ENCODE measurements around the gene ADAMTSL5.

Gene ADAMTSL5

GRCh38 chr19:1558552-1558951, 45.7 kb upstream of the ADAMTSL5 start:
- peaks cover 5% of the 10 kb centered on the region for H4K20me1 ChIP-seq (ENCODE audit: insufficient read depth, low read length, poor library complexity, severe bottlenecking)
- H3K27me3 ChIP-seq (ENCODE audit: insufficient read depth, low read length, poor library complexity, severe bottlenecking) = no peaks in the 10 kb centered on the region
- no peak overlapping the region for H3K4me3 ChIP-seq (ENCODE audit: low read length, poor library complexity, severe bottlenecking)
- H3K9ac ChIP-seq (ENCODE audit: low read depth, low read length, poor library complexity, severe bottlenecking) = no peak overlapping the region
- no peaks in the 10 kb centered on the region for H3K36me3 ChIP-seq (ENCODE audit: insufficient read depth, low read length)
- peaks cover 8% of the 10 kb centered on the region; the same call in 1 of the 2 replicates for H3K79me2 ChIP-seq (ENCODE audit: insufficient read depth, low read length)
- no peaks in the 10 kb centered on the region for H3K9me2 ChIP-seq (replicated peaks; ENCODE audit: low read depth, low read length)
- H3K4me1 ChIP-seq (ENCODE audit: insufficient read depth, low read length, poor library complexity, severe bottlenecking) = no peaks in the 10 kb centered on the region
- no peaks in the 10 kb centered on the region for H3F3A ChIP-seq (ENCODE audit: low read depth)
- TF ChIP-seq EZH2phosphoT487 (IDR thresholded peaks at IDR 0.05; ENCODE audit: borderline replicate concordance) = no peak
- TF ChIP-seq, protein P1, sequence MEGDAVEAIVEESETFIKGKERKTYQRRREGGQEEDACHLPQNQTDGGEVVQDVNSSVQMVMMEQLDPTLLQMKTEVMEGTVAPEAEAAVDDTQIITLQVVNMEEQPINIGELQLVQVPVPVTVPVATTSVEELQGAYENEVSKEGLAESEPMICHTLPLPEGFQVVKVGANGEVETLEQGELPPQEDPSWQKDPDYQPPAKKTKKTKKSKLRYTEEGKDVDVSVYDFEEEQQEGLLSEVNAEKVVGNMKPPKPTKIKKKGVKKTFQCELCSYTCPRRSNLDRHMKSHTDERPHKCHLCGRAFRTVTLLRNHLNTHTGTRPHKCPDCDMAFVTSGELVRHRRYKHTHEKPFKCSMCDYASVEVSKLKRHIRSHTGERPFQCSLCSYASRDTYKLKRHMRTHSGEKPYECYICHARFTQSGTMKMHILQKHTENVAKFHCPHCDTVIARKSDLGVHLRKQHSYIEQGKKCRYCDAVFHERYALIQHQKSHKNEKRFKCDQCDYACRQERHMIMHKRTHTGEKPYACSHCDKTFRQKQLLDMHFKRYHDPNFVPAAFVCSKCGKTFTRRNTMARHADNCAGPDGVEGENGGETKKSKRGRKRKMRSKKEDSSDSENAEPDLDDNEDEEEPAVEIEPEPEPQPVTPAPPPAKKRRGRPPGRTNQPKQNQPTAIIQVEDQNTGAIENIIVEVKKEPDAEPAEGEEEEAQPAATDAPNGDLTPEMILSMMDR (conservative IDR thresholded peaks at IDR 0.05; ENCODE audit: low read length) = no peak
- no peaks in the 10 kb centered on the region for H3K9me3 ChIP-seq (ENCODE audit: insufficient read depth, low read depth, low read length)
- no peak overlapping the region for H2AFZ ChIP-seq (ENCODE audit: low read length)
- no peak overlapping the region for H3K4me2 ChIP-seq (ENCODE audit: low read depth, low read length, poor library complexity, severe bottlenecking)

- no peaks in the 10 kb centered on the region for H3K27me3 ChIP-seq (ENCODE audit: insufficient read depth, low read length, poor library complexity, severe bottlenecking)
- H3F3A ChIP-seq (ENCODE audit: low read depth) = no peaks in the 10 kb centered on the region
- no peak overlapping the region for H2AFZ ChIP-seq (ENCODE audit: low read length)
- H4K20me1 ChIP-seq (ENCODE audit: insufficient read depth, low read length, poor library complexity, severe bottlenecking) = peaks cover 5% of the 10 kb centered on the region
- no peak overlapping the region for H3K4me2 ChIP-seq (ENCODE audit: low read depth, low read length, poor library complexity, severe bottlenecking)
- no peaks in the 10 kb centered on the region for H3K9me3 ChIP-seq (ENCODE audit: insufficient read depth, low read depth, low read length)
- H3K36me3 ChIP-seq (ENCODE audit: insufficient read depth, low read length) = no peaks in the 10 kb centered on the region
- TF ChIP-seq EZH2phosphoT487 (IDR thresholded peaks at IDR 0.05; ENCODE audit: borderline replicate concordance) = no peak
- TF ChIP-seq, protein P1 (conservative IDR thresholded peaks at IDR 0.05; ENCODE audit: low read length) = no peak
- H3K9me2 ChIP-seq (replicated peaks; ENCODE audit: low read depth, low read length) = no peaks in the 10 kb centered on the region
- H3K9ac ChIP-seq (ENCODE audit: low read depth, low read length, poor library complexity, severe bottlenecking) = no peak overlapping the region
- H3K4me1 ChIP-seq (ENCODE audit: insufficient read depth, low read length, poor library complexity, severe bottlenecking) = no peaks in the 10 kb centered on the region
- H3K4me3 ChIP-seq (ENCODE audit: low read length, poor library complexity, severe bottlenecking) = no peak overlapping the region
- peaks cover 4% of the 10 kb centered on the region; the same call in 1 of the 2 replicates for H3K79me2 ChIP-seq (ENCODE audit: insufficient read depth, low read length)
These were observed 43.7 kb upstream of the ADAMTSL5 start for GRCh38 chr19:1556390-1557070.

GRCh38 chr19:1555487-1556389, 42.9 kb upstream of the ADAMTSL5 start:
- TF ChIP-seq EZH2phosphoT487 (IDR thresholded peaks at IDR 0.05; ENCODE audit: borderline replicate concordance) = no peak
- TF ChIP-seq, protein P1 (conservative IDR thresholded peaks at IDR 0.05; ENCODE audit: low read length) = no peak
- Histone ChIP-seq H3K36me3 (ENCODE audit: insufficient read depth, low read length) (no peaks in the 10 kb centered on the region), H4K20me1 (ENCODE audit: insufficient read depth, low read length, poor library complexity, severe bottlenecking) (peaks cover 5% of the 10 kb centered on the region), H3K9me2 (replicated peaks; ENCODE audit: low read depth, low read length) (no peaks in the 10 kb centered on the region), H3K9me3 (ENCODE audit: insufficient read depth, low read depth, low read length) (no peaks in the 10 kb centered on the region), H3K79me2 (ENCODE audit: insufficient read depth, low read length) (no peaks in the 10 kb centered on the region; the same call in 1 of the 2 replicates), H3K9ac (ENCODE audit: low read depth, low read length, poor library complexity, severe bottlenecking) (no peak overlapping the region), H3F3A (ENCODE audit: low read depth) (no peaks in the 10 kb centered on the region), H2AFZ (ENCODE audit: low read length) (no peak overlapping the region), H3K4me1 (ENCODE audit: insufficient read depth, low read length, poor library complexity, severe bottlenecking) (no peaks in the 10 kb centered on the region), H3K27me3 (ENCODE audit: insufficient read depth, low read length, poor library complexity, severe bottlenecking) (no peaks in the 10 kb centered on the region), H3K4me3 (ENCODE audit: low read length, poor library complexity, severe bottlenecking) (no peak overlapping the region), H3K4me2 (ENCODE audit: low read depth, low read length, poor library complexity, severe bottlenecking) (no peak overlapping the region)
